GM19023 (cell line): ENCODE measurements around the gene C8G.

Experiments used
- ATAC-seq: cut with Tn5 transposase; IDR thresholded peaks from one replicate; pipeline ENCODE4 v1.9.1; 2021; ENCODE audit warnings: mild to moderate bottlenecking, moderate library complexity; ENCODE audit not compliant: unreplicated experiment

C8G gene

DNA sequence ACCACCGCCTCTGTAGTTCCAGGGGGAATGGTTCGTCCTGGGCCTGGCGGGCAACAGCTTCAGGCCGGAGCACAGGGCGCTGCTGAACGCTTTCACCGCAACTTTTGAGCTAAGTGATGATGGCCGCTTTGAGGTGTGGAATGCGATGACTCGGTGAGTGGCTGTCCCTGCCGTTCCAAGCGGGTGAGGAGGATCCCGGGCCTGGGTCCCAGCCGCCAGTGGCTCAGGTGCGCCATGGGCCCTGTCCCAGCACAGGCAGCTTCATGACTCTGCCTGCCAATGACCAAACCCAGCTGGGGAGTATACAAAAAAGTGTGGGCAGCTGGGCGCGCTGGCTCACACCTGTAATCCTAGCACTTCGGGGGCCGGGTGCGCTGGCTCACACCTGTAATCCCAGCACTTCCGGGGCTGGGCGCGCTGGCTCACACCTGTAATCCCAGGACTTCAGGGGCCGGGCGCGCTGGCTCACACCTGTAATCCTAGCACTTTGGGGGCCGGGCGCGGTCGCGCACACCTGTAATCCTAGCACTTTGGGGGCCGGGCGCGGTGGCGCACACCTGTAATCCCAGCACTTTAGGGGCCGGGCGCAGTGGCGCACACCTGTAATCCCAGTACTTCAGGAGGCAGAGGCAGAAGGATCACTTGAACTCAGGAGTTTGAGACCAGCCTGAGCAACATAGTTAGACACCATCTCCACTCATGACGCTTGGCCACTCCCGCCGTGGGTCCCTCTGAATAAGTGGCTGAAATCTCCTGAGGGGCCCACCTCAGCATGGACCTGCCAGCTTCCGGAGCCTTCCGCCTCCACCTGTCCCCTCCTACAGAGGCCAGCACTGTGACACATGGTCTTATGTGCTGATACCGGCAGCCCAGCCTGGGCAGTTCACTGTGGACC is 8.1 kb downstream of the C8G start:
- ATAC-seq: no peak

DNA sequence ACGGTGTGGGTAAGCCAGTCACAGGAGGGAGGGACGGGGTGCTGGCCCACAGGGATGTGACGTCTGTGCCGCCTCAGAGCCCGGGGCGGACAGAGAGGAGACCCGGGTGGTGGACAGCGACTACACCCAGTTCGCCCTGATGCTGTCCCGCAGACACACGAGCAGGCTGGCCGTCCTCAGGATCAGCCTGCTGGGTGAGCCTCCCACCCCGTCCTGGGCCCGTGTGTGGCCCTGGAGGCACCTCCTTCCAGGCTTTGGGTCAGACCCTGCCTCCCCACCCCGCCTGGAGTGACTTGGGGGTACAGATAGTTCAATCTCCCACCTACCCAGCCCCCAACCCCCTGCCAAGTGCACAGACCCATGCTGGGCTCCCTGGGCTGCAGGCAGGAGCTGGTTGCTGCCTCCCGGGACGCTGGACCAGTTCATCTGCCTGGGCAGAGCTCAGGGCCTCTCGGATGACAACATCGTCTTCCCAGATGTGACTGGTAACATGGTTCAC is 8.8 kb downstream of the C8G start:
- no peak for ATAC-seq

DNA sequence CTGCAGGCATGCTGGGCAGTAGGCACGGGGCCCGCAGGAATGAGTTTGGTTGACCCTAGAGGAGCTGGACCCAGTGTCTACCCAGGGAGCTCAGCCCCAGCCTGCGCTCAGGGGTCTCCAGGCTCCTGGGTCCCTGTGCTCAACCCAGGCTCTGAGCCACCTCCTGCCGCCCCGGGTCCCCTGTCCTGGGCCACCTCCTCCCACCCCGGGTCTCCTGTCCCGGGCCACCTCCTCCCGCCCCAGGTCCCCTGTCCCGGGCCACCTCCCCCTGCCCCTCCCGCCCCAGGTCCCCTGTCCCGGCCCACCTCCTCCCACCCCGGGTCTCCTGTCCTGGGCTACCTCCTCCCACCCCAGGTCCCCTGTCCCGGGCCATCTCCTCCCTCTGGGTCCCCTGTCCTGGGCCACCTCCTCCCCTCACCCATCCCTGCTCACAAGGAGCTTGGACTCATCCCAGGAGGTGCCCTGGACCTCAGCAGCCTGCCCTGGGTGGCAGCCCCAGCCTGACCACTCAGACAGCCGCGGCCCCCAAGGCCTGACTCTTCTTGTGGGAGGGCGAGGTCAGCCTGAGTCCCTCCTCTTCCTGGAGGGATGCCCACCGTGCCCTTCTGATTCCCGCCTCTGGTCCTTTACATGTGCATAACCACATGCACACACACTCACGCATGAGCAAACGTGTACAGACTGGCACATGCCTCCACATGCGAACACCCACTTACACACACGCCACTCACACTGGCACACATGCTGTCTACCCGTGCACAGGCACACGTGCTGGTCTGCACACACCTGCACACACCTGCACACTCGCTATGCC is 9.4 kb downstream of the C8G start:
- no peak for ATAC-seq

DNA sequence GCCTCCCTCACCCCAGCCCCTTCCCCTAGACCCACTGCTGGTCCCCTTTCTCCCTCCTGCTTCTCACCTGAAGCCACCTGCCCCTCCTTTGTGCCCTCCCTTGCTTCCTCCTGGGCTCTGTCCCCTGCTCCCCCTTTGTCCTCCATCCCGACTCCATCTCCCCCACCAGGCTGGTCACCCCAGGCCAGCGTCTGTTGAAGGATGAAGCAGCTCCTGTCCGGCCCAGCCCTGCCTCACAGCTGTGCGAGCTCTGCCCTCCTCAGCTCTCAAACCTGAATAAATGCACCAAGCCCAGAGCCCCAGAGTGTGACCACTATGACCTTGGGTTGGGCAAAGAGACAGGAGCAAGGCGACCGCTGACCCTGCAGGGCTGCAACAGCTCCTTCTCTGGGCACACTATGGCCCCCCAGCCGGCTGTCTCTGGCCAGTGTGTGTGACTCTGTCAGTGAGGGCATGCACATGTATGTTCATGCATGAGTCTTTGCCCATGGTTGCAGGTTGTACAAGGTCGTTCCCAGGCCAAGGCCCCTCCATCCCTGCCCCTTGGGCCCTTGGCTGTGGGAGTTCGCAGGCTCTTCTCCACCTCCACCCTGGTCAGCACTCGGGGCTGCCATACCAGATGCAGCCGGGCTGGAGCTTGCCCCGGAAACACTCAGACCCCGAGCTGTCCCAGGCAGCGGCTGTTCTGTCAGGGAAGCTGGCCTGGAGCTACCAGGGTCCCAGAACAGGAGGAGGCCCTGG is 10.3 kb downstream of the C8G start:
- no peak for ATAC-seq

DNA sequence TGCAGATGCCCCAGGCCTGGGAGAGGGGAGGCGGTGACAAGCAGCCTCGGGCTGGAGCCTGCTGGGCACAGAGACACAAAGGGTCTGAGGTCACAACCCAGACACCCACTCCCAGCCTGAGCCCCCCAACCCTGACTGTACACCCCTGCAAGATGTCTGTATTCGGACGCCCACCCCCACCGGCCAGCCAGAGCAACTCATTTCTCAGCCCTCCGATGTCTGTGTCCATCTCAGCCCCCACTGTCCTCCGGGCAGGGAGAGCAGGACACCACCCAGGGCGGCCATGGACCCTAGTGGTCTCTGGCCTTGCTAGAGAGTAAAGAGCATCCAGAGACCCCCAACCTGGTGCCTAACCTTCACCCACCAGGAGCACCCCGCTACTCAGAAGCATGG is 10.9 kb downstream of the C8G start:
- ATAC-seq: no peak

DNA sequence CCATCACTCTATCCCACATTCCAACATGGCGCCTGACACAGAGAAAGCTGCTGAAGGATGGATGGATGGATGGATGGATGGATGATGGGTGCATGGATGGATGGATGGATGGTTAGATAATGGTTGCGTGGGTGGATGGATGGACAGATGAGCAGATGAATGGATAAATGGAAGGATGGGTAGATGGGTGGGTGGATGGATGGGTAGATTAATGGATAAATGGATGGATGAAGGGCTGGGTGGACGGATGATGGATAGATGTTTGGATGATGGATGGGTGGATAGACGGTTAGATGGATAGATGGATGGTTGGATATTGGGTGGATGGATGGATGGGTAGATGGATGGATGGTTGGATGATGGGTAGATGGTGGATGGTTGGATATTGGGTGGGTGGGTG is 11.6 kb downstream of the C8G start:
- ATAC-seq: no peak

DNA sequence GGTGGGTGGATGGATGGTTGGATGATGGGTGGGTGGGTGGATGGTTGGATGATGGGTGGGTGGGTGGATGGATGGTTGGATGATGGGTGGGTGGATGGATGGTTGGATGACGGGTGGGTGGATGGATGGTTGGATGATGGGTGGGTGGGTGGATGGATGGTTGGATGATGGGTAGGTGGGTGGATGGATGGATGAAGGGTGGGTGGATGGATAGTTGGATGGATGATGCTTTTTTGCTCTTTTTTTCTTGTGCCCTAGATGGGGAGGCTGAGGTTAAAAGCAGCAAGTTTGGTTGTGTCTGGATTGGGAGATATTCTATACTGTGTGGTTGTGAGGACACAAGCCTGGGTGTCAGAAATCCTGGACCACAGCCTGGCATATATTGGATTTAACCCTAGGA is 12.4 kb downstream of the C8G start:
- ATAC-seq: no peak

DNA sequence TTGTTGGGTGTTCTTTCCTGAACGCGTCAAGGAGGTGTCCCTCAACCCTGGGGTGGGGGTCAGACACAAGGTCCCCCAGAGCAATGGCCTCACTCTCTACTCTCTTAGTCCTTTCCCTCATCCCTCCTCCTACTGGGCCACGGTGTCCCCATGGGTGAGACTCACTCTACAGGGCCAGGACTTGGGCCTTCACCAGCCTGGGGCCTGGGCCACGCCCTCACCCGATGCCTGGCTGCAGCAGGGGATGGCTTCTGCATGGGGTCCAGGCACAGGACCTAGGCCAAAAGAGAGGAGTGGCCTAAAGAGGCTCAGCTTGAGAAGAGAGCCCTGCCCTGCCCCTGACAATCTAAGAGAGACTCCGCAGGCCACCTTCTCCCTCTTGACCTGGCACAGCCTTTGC is 12.9 kb downstream of the C8G start:
- ATAC-seq: no peak

DNA sequence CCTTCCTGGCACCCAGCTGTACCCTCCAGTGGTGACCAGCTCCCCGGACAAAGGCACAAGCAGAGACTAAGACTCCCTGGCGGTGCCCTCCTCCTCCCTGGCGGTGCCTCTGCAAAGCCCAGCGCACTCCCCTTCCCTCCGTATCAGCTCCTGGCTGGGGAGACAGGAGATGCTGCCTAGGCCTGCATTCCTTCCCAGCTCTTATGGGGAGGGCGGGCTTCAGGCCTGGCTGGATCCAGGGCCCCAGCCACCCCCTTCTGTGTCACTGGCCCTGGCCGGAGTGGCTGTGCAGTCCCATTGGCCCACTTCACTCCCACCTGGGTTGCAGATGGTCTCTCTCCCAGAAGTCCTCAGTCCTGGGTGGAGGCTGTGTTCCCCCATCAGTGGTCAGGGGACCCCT is 13.4 kb downstream of the C8G start:
- no peak for ATAC-seq

DNA sequence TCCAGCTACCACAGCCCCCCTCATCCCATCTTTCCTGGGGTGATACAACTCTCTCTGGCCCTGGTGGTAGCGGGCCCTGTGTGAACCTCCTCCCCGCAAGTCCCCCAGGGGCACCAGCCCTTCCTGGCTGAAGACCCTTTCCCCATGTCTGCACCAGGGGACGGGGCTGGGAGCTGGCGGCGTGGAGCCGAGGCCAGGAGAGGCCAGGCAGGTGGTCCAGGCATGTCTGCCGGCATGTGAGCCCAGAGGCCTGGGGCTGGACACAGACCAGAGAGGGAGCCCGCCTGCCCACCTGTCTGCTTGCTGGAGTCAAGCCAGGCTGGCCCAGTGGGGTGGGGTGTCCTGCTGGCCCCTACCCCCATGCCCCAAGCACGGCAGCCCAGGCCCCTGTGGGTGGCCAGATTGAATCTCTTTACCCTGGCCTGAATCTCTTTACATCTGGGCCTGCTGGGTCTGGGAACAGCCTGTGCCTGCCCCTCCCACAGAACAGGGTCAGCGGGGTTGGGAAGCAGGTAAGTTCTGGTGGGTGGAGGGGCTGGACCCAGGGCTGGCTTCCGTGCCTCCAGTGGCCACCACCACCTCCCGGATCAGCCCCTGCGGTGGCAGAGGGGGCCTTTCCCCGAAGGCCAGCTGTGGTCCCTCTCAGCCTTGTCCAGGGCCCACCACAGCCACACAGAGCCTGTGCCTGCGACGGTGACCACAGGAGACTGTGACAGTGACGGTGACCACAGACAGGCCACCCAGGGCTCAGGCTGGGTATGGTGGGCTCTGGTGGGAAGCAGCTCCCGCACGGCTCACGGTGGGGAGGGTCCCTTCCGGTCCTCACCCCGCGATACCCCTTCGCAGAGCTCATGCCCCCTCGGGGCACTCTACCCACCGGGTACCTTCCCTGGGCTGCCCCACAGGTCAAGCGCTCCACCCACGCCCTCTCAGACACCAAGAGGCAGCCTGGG is 14.1 kb downstream of the C8G start:
- no peak for ATAC-seq

DNA sequence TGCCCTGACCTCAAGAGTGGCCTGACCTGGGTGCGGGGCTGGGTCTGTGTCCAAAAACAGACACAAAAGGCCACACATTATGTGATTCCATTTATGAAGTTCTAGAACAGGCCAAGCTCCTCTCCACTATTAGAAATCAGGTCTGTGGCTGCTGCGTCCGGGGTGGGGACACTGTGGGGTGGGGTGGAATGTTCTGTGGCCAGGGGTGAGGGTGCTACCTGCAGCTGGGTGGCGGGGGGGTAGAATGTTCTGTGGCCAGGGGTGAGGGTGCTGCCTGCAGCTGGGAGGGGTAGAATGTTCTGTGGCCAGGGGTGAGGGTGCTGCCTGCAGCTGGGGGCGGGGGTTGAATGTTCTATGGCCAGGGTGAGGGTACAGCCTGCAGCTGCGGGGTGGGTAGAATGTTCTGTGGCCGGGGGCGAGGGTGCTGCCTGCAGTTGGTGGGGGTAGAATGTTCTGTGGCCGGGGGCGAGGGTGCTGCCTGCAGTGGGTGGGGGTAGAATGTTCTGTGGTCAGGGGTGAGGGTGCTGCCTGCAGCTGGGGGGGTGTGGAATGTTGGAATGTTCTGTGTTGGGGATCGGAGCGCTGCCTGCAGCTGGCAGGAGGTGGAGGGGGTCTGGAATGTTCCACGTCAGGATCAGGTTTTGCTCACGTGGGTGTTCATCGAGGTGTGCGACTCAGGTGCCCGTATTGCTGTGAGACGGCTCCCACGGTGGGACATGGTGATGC is 15.3 kb downstream of the C8G start:
- ATAC-seq: no peak

DNA sequence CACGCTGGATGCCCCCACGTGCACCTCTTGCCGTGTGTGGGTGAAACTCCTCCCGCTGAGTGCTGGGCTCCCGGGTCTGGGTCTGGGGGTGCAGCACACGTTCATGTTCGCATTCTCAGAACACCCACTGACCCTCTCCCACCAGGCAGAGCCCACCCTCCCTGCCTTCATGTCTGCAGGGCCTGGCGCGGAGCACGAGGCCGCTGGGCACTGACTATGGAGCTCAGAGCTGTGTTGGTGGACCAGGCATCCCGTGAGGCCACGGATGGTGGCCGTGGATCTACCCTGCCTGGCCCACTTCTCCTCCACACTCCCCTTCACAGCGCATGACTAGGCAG is 15.9 kb downstream of the C8G start:
- ATAC-seq: no peak

DNA sequence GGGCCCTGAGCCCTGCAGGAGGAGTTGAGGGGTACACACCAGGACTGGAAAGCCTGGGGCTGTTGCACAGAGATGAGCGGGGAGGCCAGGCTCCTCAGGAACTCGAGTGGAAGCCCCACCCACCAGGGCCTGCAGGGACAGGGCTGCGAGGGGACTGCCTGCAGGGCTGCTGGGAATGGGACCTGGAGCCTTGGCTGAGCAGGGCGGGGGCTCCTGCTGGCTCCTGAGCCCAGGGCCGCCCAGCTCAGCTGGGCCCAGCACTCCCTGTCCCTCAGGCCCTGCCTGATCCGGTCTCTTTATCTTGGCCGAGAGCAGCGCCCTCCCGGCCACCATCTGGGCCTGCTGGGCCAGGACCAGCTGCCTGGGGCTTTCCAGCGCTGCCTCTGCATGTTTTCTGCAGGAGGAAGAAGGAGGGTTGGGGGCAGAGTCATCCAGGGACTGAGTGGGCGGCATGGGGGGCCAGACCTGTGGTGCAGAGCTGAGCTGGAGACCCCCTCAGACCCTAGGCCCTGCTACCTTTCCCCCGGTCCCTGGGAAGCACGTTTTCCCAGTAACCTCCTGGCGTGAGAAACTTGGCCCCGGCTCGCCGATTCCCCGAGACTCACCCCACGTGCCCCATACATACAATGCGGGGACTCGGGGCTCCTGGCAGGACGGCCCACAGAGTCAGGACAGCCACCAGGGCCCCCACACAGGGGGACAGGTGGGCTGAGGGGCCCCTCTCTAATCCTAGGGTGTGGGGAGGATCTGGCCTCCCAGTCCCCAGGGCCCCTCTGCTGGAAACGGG is 16.4 kb downstream of the C8G start:
- ATAC-seq: no peak

DNA sequence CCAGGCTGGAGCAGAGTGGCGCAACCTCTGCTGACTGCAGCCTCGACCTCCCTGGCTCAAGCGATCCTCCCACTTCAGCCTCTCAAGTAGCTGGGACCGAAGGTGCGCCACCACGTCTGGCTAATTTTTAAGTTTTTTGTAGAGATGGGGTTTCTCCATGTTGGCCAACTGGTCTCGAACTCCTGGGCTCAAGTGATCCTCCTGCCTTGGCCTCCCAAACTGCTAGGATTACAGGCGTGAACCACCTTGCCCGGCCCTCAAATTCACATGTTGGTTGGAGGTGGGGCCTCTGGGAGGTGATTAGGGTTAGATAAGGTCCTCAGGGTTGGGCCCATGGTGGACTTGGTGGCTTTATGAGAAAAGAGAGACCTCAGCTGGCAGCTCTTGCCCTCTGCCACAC is 17.1 kb downstream of the C8G start:
- no peak for ATAC-seq

DNA sequence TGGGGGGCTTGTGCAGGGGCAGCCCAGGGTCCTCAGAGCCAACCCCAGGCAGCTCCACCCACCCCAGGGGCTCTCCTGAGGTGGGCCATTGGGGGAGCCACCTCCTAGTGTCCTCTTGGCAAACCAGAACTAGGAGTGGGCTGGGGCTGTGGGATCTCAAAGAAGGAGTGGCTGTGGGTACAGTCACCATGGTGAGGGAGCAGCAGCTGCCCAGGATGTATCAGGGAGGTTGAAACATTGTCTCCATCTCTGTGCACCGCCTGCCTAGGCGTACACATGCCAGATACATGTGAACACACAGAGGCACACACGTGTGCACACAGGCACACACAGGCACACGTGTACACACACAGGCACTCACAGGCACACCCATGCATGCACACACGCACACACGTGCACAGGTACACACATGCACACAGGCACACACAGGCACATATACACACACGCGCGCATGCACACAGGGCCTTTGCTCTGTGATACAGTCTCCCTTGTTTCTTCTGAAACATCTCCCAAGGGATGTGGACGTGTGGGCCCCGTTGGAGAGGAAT is 17.7 kb downstream of the C8G start:
- no peak for ATAC-seq

DNA sequence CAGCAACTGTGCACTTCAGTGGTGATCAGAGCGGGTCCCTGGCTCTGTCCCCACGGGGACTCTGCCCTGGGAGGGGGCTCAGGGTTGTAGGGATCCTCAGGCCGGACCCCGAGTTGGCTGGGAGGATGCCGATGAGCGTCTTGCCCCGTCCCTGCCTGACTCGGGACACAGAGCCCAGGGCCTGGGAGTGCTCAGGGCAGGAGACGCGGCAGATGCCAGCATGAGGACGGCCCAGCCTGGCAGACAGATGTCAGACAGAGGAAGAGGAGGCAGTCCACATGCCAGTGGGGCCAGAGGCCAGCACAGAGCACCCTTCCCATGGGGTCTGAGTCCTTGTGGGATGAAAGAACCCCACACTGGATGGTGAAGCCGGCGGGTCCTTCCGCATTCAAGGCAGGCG is 18.3 kb downstream of the C8G start:
- no peak for ATAC-seq

DNA sequence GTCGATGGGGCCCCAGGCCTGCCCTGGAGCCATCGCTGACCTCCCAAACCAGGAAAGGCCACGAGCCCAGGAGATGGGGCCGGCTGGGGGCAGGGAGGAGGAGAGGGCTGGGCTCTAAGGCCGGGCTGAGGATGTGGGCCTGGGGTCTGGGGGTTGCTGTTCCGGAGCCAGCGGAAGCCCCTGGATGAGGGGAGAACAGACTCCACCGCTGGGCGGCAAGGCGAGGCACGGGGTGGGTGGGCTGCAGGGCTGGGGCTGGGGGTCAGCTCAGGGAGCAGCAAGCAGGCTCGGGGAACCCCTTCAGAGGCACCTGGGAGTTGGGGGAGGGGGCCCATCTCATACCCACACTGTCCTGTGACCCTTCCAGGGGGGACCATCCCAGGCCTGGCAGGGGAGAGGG is 18.7 kb downstream of the C8G start:
- no peak for ATAC-seq

DNA sequence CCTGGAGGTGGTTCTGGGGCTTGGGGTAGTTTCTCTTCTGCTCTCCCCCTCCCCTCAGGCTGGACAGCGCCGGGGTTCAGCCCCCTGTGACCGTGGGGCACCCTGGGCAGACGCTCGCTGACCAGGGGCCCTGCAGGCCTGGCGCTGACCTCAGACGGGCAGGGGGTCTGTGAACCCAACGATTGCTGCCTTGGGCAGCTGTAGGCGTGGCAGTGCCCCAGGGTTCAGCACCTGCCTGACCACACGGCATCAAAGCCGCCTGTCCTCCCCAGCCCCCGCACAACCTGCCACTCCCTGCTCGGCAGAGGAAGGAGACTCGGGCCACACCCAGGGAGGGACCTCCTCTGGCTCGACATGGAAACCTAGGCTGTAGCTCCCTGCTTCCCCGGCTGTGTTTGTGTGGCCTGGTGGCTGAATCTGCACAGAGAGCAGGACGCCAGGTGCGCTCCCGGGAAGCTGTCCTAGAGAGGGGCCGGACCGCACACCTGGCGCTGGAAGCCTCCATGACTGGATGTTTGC is 19.2 kb downstream of the C8G start:
- no peak for ATAC-seq
